ENCODE data around the gene ATP1B1. TPM values are rescaled to one million over a fixed set of nuclear protein-coding genes. Genes with fewer than 3 reads are reported as not detected.

ATP1B1 gene
- total and polyA plus RNA-seq, 2 of the 8 experiments (the other 6 are each of a cell fraction or from before 2014, with no cell fraction given): 16.3 to 76.5 TPM

- TF ChIP-seq POLR2A (IDR thresholded peaks at IDR 0.05; ENCODE audit: control extremely low read depth in 1 of 2, low read depth in 2 of 2, low read length in 2 of 2) (no peak), ATF2 (IDR thresholded peaks at IDR 0.05; ENCODE audit: low read length) (no peak), SRF (IDR thresholded peaks at IDR 0.05; ENCODE audit: low read depth, low read length) (no peak), CTCF (IDR thresholded peaks at IDR 0.05; ENCODE audit: control extremely low read depth in 1 of 3, insufficient read depth in 1 of 3, low read depth in 1 of 3, low read length in 3 of 3) (no peak), MAX (IDR thresholded peaks at IDR 0.05) (no peak)
Observed at GRCh38 chr1:169110689-169111447, 4.4 kb downstream of the ATP1B1 start (continued).

Data from H1 (cell line).